Esophagus squamous epithelium (tissue), 4 donors: ENCODE data around the gene SLC26A2.

ENCODE experiments used
- POLR2A ChIP-seq, 4 donors: fragments of 450-650 bp; IDR thresholded peaks; one replicate each; pipeline ENCODE4 v1.6.1; 2017; ENCODE audit warnings: antibody characterized with exemption in 4 of 4, mild to moderate bottlenecking in 4 of 4, moderate library complexity in 3 of 4
- TF ChIP-seq, protein P1 (sequence below), 6 experiments: fragments of 450-650 bp in 4 of 6; fragments of 200-600 bp in 2 of 6; sonication (generic) in 2 of 6; IDR thresholded peaks; one replicate each; pipeline ENCODE4 v1.5.1; 2016 to 2019; ENCODE audit warnings: antibody characterized with exemption in 6 of 6, mild to moderate bottlenecking in 4 of 6, moderate library complexity in 4 of 6

DNA sequence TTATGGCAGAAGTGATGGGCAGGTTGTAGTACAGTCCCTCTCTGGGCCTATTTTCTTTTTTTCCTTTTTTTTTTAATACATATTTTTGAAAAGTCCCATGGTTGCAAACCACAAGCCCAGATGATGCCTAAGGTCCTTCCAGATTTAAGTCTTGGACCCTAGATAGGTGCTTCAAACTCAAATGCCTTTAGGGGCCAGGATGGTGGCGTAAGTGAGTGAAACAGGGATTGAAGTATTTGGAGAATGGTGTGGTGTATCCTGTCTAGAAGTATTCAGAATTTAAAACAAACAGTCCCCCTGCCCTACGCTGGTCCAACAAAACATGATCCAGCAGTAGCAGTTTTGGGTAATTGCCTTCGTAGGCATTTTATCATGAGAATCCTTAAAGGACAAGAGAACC, 37.7 kb downstream of the SLC26A2 start:
- TF ChIP-seq, protein P1, sequence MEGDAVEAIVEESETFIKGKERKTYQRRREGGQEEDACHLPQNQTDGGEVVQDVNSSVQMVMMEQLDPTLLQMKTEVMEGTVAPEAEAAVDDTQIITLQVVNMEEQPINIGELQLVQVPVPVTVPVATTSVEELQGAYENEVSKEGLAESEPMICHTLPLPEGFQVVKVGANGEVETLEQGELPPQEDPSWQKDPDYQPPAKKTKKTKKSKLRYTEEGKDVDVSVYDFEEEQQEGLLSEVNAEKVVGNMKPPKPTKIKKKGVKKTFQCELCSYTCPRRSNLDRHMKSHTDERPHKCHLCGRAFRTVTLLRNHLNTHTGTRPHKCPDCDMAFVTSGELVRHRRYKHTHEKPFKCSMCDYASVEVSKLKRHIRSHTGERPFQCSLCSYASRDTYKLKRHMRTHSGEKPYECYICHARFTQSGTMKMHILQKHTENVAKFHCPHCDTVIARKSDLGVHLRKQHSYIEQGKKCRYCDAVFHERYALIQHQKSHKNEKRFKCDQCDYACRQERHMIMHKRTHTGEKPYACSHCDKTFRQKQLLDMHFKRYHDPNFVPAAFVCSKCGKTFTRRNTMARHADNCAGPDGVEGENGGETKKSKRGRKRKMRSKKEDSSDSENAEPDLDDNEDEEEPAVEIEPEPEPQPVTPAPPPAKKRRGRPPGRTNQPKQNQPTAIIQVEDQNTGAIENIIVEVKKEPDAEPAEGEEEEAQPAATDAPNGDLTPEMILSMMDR (IDR thresholded peaks at IDR 0.05) = no peak
- no peak for TF ChIP-seq POLR2A (IDR thresholded peaks at IDR 0.05)
